ENCODE results near the gene SCCPDH. TPM values are rescaled to one million over a fixed set of nuclear protein-coding genes. Genes with fewer than 3 reads are reported as not detected.

SCCPDH gene
- total RNA-seq, 1 experiment from 2014 or later: 26.1 TPM

DNA sequence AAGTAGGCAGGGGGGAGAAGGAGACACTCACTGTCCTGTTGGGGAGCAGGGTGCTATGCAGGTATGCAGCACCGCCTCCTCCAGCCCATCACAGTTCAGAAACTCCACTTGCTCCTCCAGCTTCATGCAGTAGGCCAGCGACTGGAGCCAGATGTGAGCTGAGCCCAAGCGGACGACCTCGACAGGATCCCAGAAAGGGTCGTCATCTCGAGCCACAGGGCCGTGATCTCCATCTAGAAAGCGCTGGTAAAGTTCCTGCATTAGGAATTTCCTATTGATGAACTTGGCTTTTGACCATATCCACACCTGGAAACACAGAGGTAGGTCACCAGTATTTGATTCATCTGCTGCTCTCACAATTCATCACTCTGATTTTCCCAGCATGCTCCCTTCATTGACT, 56.1 kb downstream of the SCCPDH start:
- no peak overlapping the region for H3K4me3 Mint-ChIP-seq (ENCODE audit: unreplicated experiment)
- no peak overlapping the region for H3K4me3 ChIP-seq (ENCODE audit: low read depth, low read length)
- H3K36me3 Mint-ChIP-seq (ENCODE audit: insufficient read depth, unreplicated experiment): peaks cover 12% of the 10 kb centered on the region
- CTCF ChIA-PET: no interaction called here
- no peaks in the 10 kb centered on the region for H3K9me3 ChIP-seq
- no peaks in the 10 kb centered on the region for H3K27me3 ChIP-seq (replicated peaks; ENCODE audit: control insufficient read depth, insufficient read depth, low read length)
- BruUV-seq (replicated peaks): no TSS peak
- H3K4me1 Mint-ChIP-seq (ENCODE audit: low read depth, unreplicated experiment): no peaks in the 10 kb centered on the region
- H3K9me3 Mint-ChIP-seq (ENCODE audit: unreplicated experiment): no peaks in the 10 kb centered on the region
- POLR2A ChIA-PET: no interaction called here
- intact Hi-C loops (cut with micrococcal nuclease; ENCODE audit: unreplicated experiment): no loop called here
- TF ChIP-seq, protein P1, sequence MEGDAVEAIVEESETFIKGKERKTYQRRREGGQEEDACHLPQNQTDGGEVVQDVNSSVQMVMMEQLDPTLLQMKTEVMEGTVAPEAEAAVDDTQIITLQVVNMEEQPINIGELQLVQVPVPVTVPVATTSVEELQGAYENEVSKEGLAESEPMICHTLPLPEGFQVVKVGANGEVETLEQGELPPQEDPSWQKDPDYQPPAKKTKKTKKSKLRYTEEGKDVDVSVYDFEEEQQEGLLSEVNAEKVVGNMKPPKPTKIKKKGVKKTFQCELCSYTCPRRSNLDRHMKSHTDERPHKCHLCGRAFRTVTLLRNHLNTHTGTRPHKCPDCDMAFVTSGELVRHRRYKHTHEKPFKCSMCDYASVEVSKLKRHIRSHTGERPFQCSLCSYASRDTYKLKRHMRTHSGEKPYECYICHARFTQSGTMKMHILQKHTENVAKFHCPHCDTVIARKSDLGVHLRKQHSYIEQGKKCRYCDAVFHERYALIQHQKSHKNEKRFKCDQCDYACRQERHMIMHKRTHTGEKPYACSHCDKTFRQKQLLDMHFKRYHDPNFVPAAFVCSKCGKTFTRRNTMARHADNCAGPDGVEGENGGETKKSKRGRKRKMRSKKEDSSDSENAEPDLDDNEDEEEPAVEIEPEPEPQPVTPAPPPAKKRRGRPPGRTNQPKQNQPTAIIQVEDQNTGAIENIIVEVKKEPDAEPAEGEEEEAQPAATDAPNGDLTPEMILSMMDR (IDR thresholded peaks at IDR 0.05; ENCODE audit: insufficient read depth in 1 of 2, low read depth in 1 of 2, low read length in 1 of 2, severe bottlenecking in 1 of 2, unreplicated experiment in 1 of 2): no peak
- peaks cover 2% of the 10 kb centered on the region; the same call in 1 of the 2 replicates for H3K36me3 ChIP-seq (ENCODE audit: control insufficient read depth, insufficient read depth, low read length)
- H3K4me1 ChIP-seq: no peaks in the 10 kb centered on the region
- DNase-seq: no peak
- H3K27ac Mint-ChIP-seq (ENCODE audit: unreplicated experiment): no peak overlapping the region
- no peaks in the 10 kb centered on the region for H3K27me3 Mint-ChIP-seq (ENCODE audit: insufficient read depth, unreplicated experiment)

DNA sequence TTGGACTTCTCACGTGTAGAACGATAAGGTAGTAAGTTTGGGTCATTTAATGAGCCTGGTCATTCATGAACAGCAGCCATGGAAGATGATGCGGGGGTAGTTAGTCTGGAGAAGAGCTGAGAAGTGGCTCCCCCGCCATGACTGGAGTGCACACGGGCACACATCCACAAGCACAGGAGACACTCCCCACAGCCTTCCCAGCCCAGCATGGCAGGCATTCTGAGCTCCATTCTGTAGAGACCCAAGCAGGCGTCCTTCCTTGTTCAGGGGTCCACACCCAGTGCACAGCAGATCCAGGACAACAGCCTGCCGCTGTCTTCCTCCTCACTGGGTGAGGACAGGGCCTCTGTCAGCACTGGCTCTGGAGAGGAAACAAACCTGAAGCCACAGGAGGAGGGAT, 57.0 kb downstream of the SCCPDH start:
- no peaks in the 10 kb centered on the region for H3K9me3 Mint-ChIP-seq (ENCODE audit: unreplicated experiment)
- CTCF ChIA-PET: no interaction called here
- H3K36me3 Mint-ChIP-seq (ENCODE audit: insufficient read depth, unreplicated experiment): peaks cover 12% of the 10 kb centered on the region
- no TSS peak for BruUV-seq (replicated peaks)
- no peak overlapping the region for H3K4me3 Mint-ChIP-seq (ENCODE audit: unreplicated experiment)
- H3K4me1 ChIP-seq: no peaks in the 10 kb centered on the region
- no peaks in the 10 kb centered on the region for H3K27me3 Mint-ChIP-seq (ENCODE audit: insufficient read depth, unreplicated experiment)
- H3K27me3 ChIP-seq (replicated peaks; ENCODE audit: control insufficient read depth, insufficient read depth, low read length): no peaks in the 10 kb centered on the region
- peaks cover 2% of the 10 kb centered on the region; the same call in 1 of the 2 replicates for H3K36me3 ChIP-seq (ENCODE audit: control insufficient read depth, insufficient read depth, low read length)
- TF ChIP-seq, protein P1 (IDR thresholded peaks at IDR 0.05; ENCODE audit: insufficient read depth in 1 of 2, low read depth in 1 of 2, low read length in 1 of 2, severe bottlenecking in 1 of 2, unreplicated experiment in 1 of 2): no peak
- H3K9me3 ChIP-seq: no peaks in the 10 kb centered on the region
- POLR2A ChIA-PET: no interaction called here
- H3K4me1 Mint-ChIP-seq (ENCODE audit: low read depth, unreplicated experiment): no peaks in the 10 kb centered on the region
- DNase-seq: no peak
- intact Hi-C loops (cut with micrococcal nuclease; ENCODE audit: unreplicated experiment): no loop called here
- H3K27ac Mint-ChIP-seq (ENCODE audit: unreplicated experiment): no peak overlapping the region
- H3K4me3 ChIP-seq (ENCODE audit: low read depth, low read length): no peak overlapping the region

DNA sequence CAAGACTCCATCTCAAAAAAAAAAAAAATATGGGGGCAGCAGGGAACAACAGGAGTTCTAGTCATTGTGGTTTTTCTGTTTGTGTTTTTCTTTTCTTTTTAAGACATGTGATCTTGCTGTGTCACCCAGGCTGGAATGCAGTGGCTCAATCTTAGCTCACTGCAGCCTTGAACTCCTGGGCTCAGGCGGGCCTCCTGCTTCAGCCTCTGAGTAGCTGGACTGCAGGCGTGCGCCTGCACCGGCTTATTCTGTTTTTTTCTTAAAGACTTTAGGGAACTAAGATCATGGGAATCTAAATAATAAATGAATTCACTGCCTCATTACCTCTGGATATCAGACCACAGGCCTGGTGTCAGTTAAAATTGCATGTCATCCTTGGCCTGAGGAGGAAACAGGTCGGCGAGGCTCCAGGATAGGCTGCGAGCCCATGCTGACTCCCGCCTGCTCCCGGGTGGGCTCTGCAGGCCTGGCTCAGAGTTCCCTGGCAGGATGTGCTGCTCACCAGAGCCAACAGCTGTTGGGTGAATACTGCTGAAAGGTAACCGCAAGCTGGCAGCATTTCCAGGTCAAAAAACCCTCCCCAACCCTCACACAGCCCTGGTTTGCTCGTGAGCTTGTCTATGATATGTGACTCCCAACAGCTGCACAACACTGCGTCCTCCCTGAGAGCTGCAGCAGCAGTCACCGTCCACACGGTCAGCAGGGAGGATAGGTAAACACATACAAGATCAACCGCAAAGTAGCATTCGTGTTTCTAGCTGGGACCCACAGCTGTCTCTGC, 58.1 kb downstream of the SCCPDH start:
- no peak overlapping the region for H3K27ac Mint-ChIP-seq (ENCODE audit: unreplicated experiment)
- Histone ChIP-seq H3K4me1 (no peaks in the 10 kb centered on the region), H3K27me3 (replicated peaks; ENCODE audit: control insufficient read depth, insufficient read depth, low read length) (no peaks in the 10 kb centered on the region), H3K4me3 (ENCODE audit: low read depth, low read length) (no peak overlapping the region), H3K9me3 (no peaks in the 10 kb centered on the region), H3K36me3 (ENCODE audit: control insufficient read depth, insufficient read depth, low read length) (peaks cover 2% of the 10 kb centered on the region; the same call in 1 of the 2 replicates)
- TF ChIP-seq, protein P1 (IDR thresholded peaks at IDR 0.05; ENCODE audit: insufficient read depth in 1 of 2, low read depth in 1 of 2, low read length in 1 of 2, severe bottlenecking in 1 of 2, unreplicated experiment in 1 of 2): no peak
- no peaks in the 10 kb centered on the region for H3K4me1 Mint-ChIP-seq (ENCODE audit: low read depth, unreplicated experiment)
- peaks cover 12% of the 10 kb centered on the region for H3K36me3 Mint-ChIP-seq (ENCODE audit: insufficient read depth, unreplicated experiment)
- ChIA-PET POLR2A (no interaction called here), CTCF (no interaction called here)
- H3K4me3 Mint-ChIP-seq (ENCODE audit: unreplicated experiment): no peak overlapping the region
- H3K27me3 Mint-ChIP-seq (ENCODE audit: insufficient read depth, unreplicated experiment): no peaks in the 10 kb centered on the region
- DNase-seq: no peak
- H3K9me3 Mint-ChIP-seq (ENCODE audit: unreplicated experiment): no peaks in the 10 kb centered on the region
- no TSS peak for BruUV-seq (replicated peaks)
- intact Hi-C loops (cut with micrococcal nuclease; ENCODE audit: unreplicated experiment): no loop called here
